ENCODE results near the gene SULF2.

SULF2 gene

DNA sequence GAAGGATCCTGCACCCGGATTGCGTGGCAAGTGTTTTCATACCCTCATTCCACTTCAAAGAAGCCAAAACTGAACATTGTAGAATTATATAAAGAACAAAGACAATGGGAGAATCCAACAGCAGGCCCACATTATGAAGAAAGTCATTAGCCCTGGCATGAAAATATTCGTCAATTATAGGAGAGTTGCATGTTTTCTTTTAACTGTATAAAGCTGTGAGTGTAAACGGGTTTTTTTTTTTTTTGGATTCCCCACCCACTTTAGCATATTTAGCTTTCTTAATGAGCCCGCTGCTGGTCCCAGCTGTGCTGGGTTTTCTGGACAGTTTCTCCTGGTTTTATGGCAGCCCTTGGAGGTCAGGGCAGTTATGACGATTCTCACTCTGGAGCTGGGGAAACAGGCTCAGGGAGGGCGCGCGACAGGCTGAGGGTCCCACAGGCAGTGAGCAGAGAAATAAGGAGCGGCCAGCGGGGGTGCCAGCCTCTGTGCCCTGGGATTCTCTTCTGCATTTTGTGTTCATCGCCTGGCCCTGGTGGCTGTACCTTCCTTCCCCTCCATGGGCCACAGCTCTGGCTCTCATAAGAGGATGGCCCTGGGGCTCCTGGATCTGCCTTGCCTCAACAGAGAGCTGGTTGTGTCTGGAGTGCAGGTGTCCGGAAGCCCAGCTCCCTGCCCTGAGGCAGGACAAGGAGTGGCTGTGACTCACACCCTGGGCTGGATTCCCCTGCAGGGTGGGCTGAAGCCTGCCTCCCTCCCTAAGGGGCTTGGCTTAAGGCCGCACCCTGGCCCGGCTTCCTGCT, 24.1 kb upstream of the SULF2 start:
- no peak for TF ChIP-seq NFIC (IDR thresholded peaks at IDR 0.05)
- TF ChIP-seq, protein P1, sequence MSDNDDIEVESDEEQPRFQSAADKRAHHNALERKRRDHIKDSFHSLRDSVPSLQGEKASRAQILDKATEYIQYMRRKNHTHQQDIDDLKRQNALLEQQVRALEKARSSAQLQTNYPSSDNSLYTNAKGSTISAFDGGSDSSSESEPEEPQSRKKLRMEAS (IDR thresholded peaks at IDR 0.05): no peak
- no peak for TF ChIP-seq RAD21 (IDR thresholded peaks at IDR 0.05; ENCODE audit: low read depth)
- no peak for TF ChIP-seq TAF1 (IDR thresholded peaks at IDR 0.05; ENCODE audit: low read depth)
- TF ChIP-seq, protein P2, sequence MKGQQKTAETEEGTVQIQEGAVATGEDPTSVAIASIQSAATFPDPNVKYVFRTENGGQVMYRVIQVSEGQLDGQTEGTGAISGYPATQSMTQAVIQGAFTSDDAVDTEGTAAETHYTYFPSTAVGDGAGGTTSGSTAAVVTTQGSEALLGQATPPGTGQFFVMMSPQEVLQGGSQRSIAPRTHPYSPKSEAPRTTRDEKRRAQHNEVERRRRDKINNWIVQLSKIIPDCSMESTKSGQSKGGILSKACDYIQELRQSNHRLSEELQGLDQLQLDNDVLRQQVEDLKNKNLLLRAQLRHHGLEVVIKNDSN (IDR thresholded peaks at IDR 0.05): no peak
- no peak for TF ChIP-seq EP300 (IDR thresholded peaks at IDR 0.05; ENCODE audit: borderline replicate concordance)
- no peak for TF ChIP-seq CREB1 (IDR thresholded peaks at IDR 0.05; ENCODE audit: low read depth)
- TF ChIP-seq TEAD4 (IDR thresholded peaks at IDR 0.05): no peak
- no peak for TF ChIP-seq YY1 (IDR thresholded peaks at IDR 0.05; ENCODE audit: low read depth)
- TF ChIP-seq, protein P3, sequence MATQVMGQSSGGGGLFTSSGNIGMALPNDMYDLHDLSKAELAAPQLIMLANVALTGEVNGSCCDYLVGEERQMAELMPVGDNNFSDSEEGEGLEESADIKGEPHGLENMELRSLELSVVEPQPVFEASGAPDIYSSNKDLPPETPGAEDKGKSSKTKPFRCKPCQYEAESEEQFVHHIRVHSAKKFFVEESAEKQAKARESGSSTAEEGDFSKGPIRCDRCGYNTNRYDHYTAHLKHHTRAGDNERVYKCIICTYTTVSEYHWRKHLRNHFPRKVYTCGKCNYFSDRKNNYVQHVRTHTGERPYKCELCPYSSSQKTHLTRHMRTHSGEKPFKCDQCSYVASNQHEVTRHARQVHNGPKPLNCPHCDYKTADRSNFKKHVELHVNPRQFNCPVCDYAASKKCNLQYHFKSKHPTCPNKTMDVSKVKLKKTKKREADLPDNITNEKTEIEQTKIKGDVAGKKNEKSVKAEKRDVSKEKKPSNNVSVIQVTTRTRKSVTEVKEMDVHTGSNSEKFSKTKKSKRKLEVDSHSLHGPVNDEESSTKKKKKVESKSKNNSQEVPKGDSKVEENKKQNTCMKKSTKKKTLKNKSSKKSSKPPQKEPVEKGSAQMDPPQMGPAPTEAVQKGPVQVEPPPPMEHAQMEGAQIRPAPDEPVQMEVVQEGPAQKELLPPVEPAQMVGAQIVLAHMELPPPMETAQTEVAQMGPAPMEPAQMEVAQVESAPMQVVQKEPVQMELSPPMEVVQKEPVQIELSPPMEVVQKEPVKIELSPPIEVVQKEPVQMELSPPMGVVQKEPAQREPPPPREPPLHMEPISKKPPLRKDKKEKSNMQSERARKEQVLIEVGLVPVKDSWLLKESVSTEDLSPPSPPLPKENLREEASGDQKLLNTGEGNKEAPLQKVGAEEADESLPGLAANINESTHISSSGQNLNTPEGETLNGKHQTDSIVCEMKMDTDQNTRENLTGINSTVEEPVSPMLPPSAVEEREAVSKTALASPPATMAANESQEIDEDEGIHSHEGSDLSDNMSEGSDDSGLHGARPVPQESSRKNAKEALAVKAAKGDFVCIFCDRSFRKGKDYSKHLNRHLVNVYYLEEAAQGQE (IDR thresholded peaks at IDR 0.05; ENCODE audit: low read depth): no peak

DNA sequence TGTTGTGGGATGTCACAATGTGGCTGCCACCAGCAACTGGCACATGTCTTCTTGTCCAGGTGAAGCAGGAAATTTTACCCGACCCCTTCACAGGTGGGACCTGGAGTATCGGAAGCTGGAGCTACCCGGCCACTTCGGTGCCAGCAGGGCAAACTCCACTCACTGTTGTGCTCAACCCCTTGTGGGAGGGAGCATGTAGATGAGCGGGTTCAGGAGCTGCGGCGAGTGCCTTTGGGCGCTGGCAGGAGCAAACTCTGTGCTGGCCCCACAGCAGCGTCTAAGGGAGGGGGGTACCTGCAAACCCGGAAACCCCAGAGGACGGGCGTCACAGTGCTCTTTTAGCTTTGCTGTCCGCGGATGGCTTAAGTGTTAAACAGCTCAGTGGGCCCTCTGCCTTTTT, 20.7 kb upstream of the SULF2 start:
- TF ChIP-seq RAD21 (IDR thresholded peaks at IDR 0.05; ENCODE audit: low read depth) (no peak), YY1 (IDR thresholded peaks at IDR 0.05; ENCODE audit: low read depth) (no peak), TEAD4 (IDR thresholded peaks at IDR 0.05) (no peak), CEBPB (IDR thresholded peaks at IDR 0.05) (no peak)
- TF ChIP-seq, protein P2 (IDR thresholded peaks at IDR 0.05): no peak
- TF ChIP-seq, protein P1 (IDR thresholded peaks at IDR 0.05): no peak

DNA sequence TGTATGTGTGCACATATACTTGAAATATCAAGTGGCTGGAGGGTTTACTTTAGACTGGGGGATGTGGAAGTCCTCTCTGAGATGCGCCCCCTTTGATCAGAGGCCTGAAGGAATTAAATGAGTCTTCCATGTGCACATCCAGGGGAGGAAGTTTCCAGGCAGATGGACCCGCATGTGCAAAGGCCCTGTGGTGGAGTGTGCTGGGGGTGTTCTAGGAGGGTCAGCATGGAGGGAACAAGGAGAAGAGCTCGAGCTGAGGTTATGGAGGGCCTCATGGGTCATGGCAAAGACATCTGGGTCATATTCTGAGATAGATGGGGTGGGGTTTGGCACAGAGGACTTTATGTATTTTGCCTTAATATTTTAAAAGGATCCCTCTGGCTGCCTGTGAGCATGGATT, 17.7 kb upstream of the SULF2 start:
- TF ChIP-seq, protein P3 (IDR thresholded peaks at IDR 0.05; ENCODE audit: low read depth): no peak
- TF ChIP-seq RAD21 (IDR thresholded peaks at IDR 0.05; ENCODE audit: low read depth) (no peak), ZBTB7A (IDR thresholded peaks at IDR 0.05; ENCODE audit: low read depth) (no peak), FOXM1 (IDR thresholded peaks at IDR 0.05; ENCODE audit: borderline replicate concordance, low read depth) (no peak), TAF1 (IDR thresholded peaks at IDR 0.05; ENCODE audit: low read depth) (no peak), EGR1 (IDR thresholded peaks at IDR 0.05) (no peak), CEBPB (IDR thresholded peaks at IDR 0.05) (no peak), EP300 (IDR thresholded peaks at IDR 0.05; ENCODE audit: borderline replicate concordance) (no peak), NFIC (IDR thresholded peaks at IDR 0.05) (no peak), YY1 (IDR thresholded peaks at IDR 0.05; ENCODE audit: low read depth) (no peak), TCF12 (IDR thresholded peaks at IDR 0.05; ENCODE audit: low read depth) (no peak), TEAD4 (IDR thresholded peaks at IDR 0.05) (no peak), CREB1 (IDR thresholded peaks at IDR 0.05; ENCODE audit: low read depth) (no peak)
- TF ChIP-seq, protein P1 (IDR thresholded peaks at IDR 0.05): no peak
- TF ChIP-seq, protein P2 (IDR thresholded peaks at IDR 0.05): no peak

DNA sequence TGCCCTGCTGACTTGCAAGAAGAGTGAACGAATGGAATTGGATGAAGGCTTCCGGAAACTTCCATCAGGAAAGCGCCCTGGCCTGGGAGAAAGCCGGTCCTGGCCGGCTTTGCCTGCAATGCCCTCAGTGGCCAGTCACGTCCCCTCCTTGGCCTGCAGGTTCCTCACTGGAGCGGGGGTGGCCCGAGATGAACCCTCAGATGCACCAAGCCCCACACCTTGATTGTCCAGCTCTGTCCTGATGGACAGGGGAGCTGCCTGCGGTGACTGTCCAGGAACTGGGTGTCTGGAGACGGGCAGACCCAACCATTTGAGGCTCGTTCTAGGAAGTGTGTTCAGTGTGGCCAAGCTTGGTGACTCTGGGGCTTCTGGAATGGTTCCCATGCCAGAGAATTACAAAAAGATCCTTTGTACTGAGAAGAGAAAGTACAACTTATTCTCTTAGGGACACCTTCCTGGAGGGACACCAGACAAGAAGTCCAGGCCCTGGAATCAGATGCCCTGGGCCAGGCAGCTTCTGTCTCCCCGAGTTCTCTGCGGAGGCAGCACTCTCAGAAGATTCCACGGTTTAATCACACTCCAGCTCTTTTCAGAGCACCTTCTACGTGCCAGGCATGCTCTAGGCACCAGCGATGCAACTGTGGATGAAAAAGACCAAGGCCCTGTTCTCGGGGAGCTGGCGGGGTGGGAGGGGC, 17.1 kb upstream of the SULF2 start:
- TF ChIP-seq RAD21 (IDR thresholded peaks at IDR 0.05; ENCODE audit: low read depth): no peak
- TF ChIP-seq FOXM1 (IDR thresholded peaks at IDR 0.05; ENCODE audit: borderline replicate concordance, low read depth): no peak

DNA sequence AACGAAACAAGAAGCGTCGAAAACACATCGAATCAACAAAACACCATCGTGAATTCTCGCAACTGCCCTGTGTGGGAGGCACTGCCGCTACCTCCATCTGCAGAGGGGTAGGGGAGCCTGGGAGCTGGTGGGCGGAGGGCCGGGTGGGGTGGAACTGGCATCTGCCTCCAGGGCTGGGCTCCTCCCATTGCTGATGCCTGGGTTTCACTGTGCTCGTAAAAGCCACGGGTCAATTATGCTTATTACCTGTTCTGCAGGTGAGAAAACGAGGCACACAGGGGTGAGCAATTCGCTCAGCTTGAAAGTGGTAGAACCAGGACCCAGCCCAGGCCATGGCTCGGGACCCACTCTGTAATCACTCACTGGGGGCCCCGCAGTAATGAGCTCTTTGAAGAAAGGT, 16.5 kb upstream of the SULF2 start:
- TF ChIP-seq, protein P3 (IDR thresholded peaks at IDR 0.05; ENCODE audit: low read depth): no peak
- TF ChIP-seq YY1 (IDR thresholded peaks at IDR 0.05; ENCODE audit: low read depth) (no peak), TCF12 (IDR thresholded peaks at IDR 0.05; ENCODE audit: low read depth) (no peak), RAD21 (IDR thresholded peaks at IDR 0.05; ENCODE audit: low read depth) (no peak), CEBPB (IDR thresholded peaks at IDR 0.05) (no peak), NFIC (IDR thresholded peaks at IDR 0.05) (no peak), FOXM1 (IDR thresholded peaks at IDR 0.05; ENCODE audit: borderline replicate concordance, low read depth) (no peak), TAF1 (IDR thresholded peaks at IDR 0.05; ENCODE audit: low read depth) (no peak)
